A549 (cell line): ENCODE results near the gene NANOGP8.

Experiments used
- CEBPB ChIP-seq, 2 experiments: fragments of >200 bp in 1 of 2; sonication (Bioruptor Twin) in 1 of 2; formaldehyde crosslinking in 1 of 2; IDR thresholded peaks; 2 replicates each; pipeline ENCODE4 v1.6.1; 2012 to 2016
- CHD2 ChIP-seq: fragments of 150-350 bp; IDR thresholded peaks from 2 replicates; pipeline ENCODE4 v1.6.1; 2014; ENCODE audit warnings: low read length; ENCODE audit not compliant: partially characterized antibody
- CTCF ChIP-seq: fragments of >200 bp; sonication (Bioruptor Twin); formaldehyde crosslinking; IDR thresholded peaks from 3 replicates; pipeline ENCODE4 v1.5.1; 2016
- E2F6 ChIP-seq: IDR thresholded peaks from 2 replicates; pipeline ENCODE4 v1.6.1; 2012; ENCODE audit warnings: low read depth, borderline replicate concordance
- EHMT2 ChIP-seq: fragments of 200-600 bp; sonication (generic); IDR thresholded peaks from 2 replicates; pipeline ENCODE4 v1.6.1; 2016; ENCODE audit warnings: antibody characterized with exemption, low read depth, mild to moderate bottlenecking, moderate library complexity
- EP300 ChIP-seq, 2 experiments: fragments of >200 bp; sonication (Bioruptor Twin); formaldehyde crosslinking; IDR thresholded peaks; 2 replicates in 1 of 2; 3 replicates in 1 of 2; pipeline ENCODE4 v1.6.1; 2016 to 2017
- FOSB ChIP-seq: fragments of 250-450 bp; sonication (Bioruptor Pico); IDR thresholded peaks from 2 replicates; pipeline ENCODE4 v1.5.0; 2020; ENCODE audit warnings: mild to moderate bottlenecking, moderate library complexity
- FOSL2 ChIP-seq, 2 experiments: fragments of 450-650 bp in 1 of 2; fragments of >200 bp in 1 of 2; sonication (Bioruptor Twin) in 1 of 2; formaldehyde crosslinking; IDR thresholded peaks; 2 replicates each; pipeline versions ENCODE4 v1.5.0 to v1.6.1; 2016 to 2020; ENCODE audit warnings: mild to moderate bottlenecking in 1 of 2, moderate library complexity in 1 of 2
- GATA3 ChIP-seq: IDR thresholded peaks from 2 replicates; pipeline ENCODE4 v1.6.1; 2012; ENCODE audit warnings: borderline replicate concordance
- KDM5A ChIP-seq: fragments of 200-600 bp; sonication (generic); IDR thresholded peaks from 2 replicates; pipeline ENCODE4 v1.6.1; 2016; ENCODE audit warnings: antibody characterized with exemption, mild to moderate bottlenecking
- POLR2A ChIP-seq: IDR thresholded peaks from 2 replicates; pipeline ENCODE4 v1.6.1; 2012; ENCODE audit warnings: mild to moderate bottlenecking, low read length
- REST ChIP-seq: fragments of 200-600 bp; sonication (generic); IDR thresholded peaks from 2 replicates; pipeline ENCODE4 v1.6.1; 2016; ENCODE audit warnings: antibody characterized with exemption, mild to moderate bottlenecking, moderate library complexity

- TF ChIP-seq E2F6 (no peak), CTCF (no peak), REST (no peak), CEBPB (IDR thresholded peaks at IDR 0.05) (no peak), POLR2A (no peak), KDM5A (no peak), GATA3 (no peak), CHD2 (no peak), FOSL2 (IDR thresholded peaks at IDR 0.05) (no peak), FOSL2 (CRISPR knock-in tag; IDR thresholded peaks at IDR 0.05) (no peak), EHMT2 (no peak), EP300 (IDR thresholded peaks at IDR 0.05) (no peak), FOSB (CRISPR knock-in tag) (no peak)
Observed at GRCh38 chr15:35087759-35088158, 2.7 kb upstream of the NANOGP8 start.
